ENCODE data around the gene NSG1. TPM values are rescaled to one million over a fixed set of nuclear protein-coding genes. Genes with fewer than 3 reads are reported as not detected.

The NSG1 gene
- total and polyA plus RNA-seq, 4 donors: 0.39 to 22.4 (median 1.6) TPM

GRCh38 chr4:4401036-4401435, 14.1 kb downstream of the NSG1 start:
- no peaks in the 10 kb centered on the region for H3K36me3 ChIP-seq (ENCODE audit: control insufficient read depth in 4 of 4, insufficient read depth in 4 of 4, low read length in 4 of 4)
- WGBS, 2 donors: 78% methylated on average over 7 of the region's 7 CpGs
- H3K9ac ChIP-seq (ENCODE audit: insufficient read depth in 1 of 2, low read length in 2 of 2): no peak overlapping the region
- H3K27me3 ChIP-seq (ENCODE audit: control insufficient read depth in 3 of 3, insufficient read depth in 3 of 3, low read length in 2 of 3): no peaks in the 10 kb centered on the region
- ATAC-seq (ENCODE audit: insufficient read depth, low FRiP score) (no peak), DNase-seq (no peak)
- H3K4me3 ChIP-seq: no peak overlapping the region
- TF ChIP-seq CTCF (IDR thresholded peaks at IDR 0.05; ENCODE audit: control extremely low read depth, extremely low read depth): no peak
- no peak overlapping the region for H3K27ac ChIP-seq (ENCODE audit: low read depth in 1 of 2, low read length in 1 of 2)
- H3K9me3 ChIP-seq (ENCODE audit: control insufficient read depth in 4 of 4, insufficient read depth in 3 of 4, low read length in 3 of 4): peaks cover 0 to 3% (median 0%) of the 10 kb centered on the region in 4 donors
- H3K4me1 ChIP-seq (ENCODE audit: control insufficient read depth in 5 of 5, insufficient read depth in 5 of 5, low read length in 5 of 5): peaks cover 0 to 9% (median 0%) of the 10 kb centered on the region in 5 donors

DNA sequence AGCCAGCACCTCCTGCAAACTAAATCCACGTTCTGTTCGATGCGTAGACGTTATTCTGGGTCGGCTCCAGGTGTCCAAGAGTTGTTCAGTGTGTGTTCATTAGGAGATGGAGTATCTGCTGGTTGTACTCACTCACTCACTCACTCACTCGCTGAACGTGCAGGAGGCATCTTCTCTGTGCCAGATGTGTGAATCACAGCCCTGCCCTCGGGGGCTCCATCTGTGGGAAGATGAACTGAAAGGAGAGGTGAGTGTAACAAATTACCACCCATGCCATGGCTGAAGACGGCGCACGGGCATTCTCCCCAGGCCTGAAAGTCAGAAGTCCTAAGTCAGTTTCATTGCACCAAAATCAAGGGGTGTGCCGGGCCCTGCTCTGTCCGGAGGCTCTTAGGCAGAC, 16.1 kb downstream of the NSG1 start:
- H3K27ac ChIP-seq (ENCODE audit: low read depth in 1 of 2, low read length in 1 of 2): no peak overlapping the region
- H3K4me1 ChIP-seq (ENCODE audit: control insufficient read depth in 5 of 5, insufficient read depth in 5 of 5, low read length in 5 of 5): no peaks in the 10 kb centered on the region
- H3K9me3 ChIP-seq (ENCODE audit: control insufficient read depth in 4 of 4, insufficient read depth in 3 of 4, low read length in 3 of 4): peaks cover 0 to 2% (median 0%) of the 10 kb centered on the region in 4 donors
- 71 to 73% methylated on average over 13 of the region's 13 CpGs for WGBS, 2 donors
- no peak overlapping the region for H3K4me3 ChIP-seq
- no peak for TF ChIP-seq CTCF (IDR thresholded peaks at IDR 0.05; ENCODE audit: control extremely low read depth, extremely low read depth)
- H3K36me3 ChIP-seq (ENCODE audit: control insufficient read depth in 4 of 4, insufficient read depth in 4 of 4, low read length in 4 of 4): no peaks in the 10 kb centered on the region
- ATAC-seq (ENCODE audit: insufficient read depth, low FRiP score) (no peak), DNase-seq (no peak)
- H3K9ac ChIP-seq (ENCODE audit: insufficient read depth in 1 of 2, low read length in 2 of 2): no peak overlapping the region
- no peaks in the 10 kb centered on the region for H3K27me3 ChIP-seq (ENCODE audit: control insufficient read depth in 3 of 3, insufficient read depth in 3 of 3, low read length in 2 of 3)

GRCh38 chr4:4405358-4405962, 18.6 kb downstream of the NSG1 start:
- Histone ChIP-seq H3K27ac (ENCODE audit: low read depth in 1 of 2, low read length in 1 of 2) (no peak overlapping the region), H3K36me3 (ENCODE audit: control insufficient read depth in 4 of 4, insufficient read depth in 4 of 4, low read length in 4 of 4) (no peaks in the 10 kb centered on the region), H3K27me3 (ENCODE audit: control insufficient read depth in 3 of 3, insufficient read depth in 3 of 3, low read length in 2 of 3) (no peaks in the 10 kb centered on the region), H3K9me3 (ENCODE audit: control insufficient read depth in 4 of 4, insufficient read depth in 3 of 4, low read length in 3 of 4) (peaks cover 0 to 2% (median 0%) of the 10 kb centered on the region in 4 donors), H3K4me1 (ENCODE audit: control insufficient read depth in 5 of 5, insufficient read depth in 5 of 5, low read length in 5 of 5) (no peaks in the 10 kb centered on the region), H3K4me3 (no peak overlapping the region), H3K9ac (ENCODE audit: insufficient read depth in 1 of 2, low read length in 2 of 2) (no peak overlapping the region)
- no peak for TF ChIP-seq CTCF (IDR thresholded peaks at IDR 0.05; ENCODE audit: control extremely low read depth, extremely low read depth)
- WGBS, 2 donors: 88 to 90% methylated on average over 14 to 15 of the region's 15 CpGs
- ATAC-seq (ENCODE audit: insufficient read depth, low FRiP score) (no peak), DNase-seq (no peak)

Data from lung (tissue), 12 donors.